DOHH2 (cell line): Measurements from ENCODE around the gene SEC31A.

Source experiments
- EZH2phosphoT487 ChIP-seq: fragments of 200-600 bp; sonication (generic); IDR thresholded peaks from 2 replicates; pipeline ENCODE4 v1.6.1; 2017; ENCODE audit warnings: borderline replicate concordance, mild to moderate bottlenecking, antibody characterized with exemption, low read length, moderate library complexity, mixed read lengths
- TF ChIP-seq, protein P1 (sequence below): fragments of 200-600 bp; sonication (generic); IDR thresholded peaks from one replicate; pipeline ENCODE4 v1.5.1; 2014; ENCODE audit warnings: antibody characterized with exemption, mild to moderate bottlenecking, low read depth, low read length; ENCODE audit not compliant: poor library complexity, severe bottlenecking

DNA sequence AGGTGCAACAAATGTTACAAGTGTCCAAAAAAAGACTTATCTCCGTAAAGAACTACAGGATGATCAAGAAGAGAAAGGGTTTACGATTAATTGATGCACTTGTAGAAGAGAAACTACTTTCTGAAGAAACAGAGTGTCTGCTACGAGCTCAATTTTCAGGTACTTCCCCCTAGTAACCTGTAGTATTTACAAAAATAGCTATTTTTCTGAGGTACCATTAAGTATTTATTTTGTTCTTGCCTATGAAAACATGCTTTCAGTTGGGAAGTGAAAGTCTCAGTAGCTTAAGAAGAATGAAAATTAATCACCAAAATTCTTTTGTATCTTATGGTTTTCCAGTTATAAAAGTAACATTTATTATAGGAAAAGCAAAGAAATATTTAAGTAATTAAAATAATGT lies 15.5 kb upstream of the SEC31A start:
- TF ChIP-seq, protein P1, sequence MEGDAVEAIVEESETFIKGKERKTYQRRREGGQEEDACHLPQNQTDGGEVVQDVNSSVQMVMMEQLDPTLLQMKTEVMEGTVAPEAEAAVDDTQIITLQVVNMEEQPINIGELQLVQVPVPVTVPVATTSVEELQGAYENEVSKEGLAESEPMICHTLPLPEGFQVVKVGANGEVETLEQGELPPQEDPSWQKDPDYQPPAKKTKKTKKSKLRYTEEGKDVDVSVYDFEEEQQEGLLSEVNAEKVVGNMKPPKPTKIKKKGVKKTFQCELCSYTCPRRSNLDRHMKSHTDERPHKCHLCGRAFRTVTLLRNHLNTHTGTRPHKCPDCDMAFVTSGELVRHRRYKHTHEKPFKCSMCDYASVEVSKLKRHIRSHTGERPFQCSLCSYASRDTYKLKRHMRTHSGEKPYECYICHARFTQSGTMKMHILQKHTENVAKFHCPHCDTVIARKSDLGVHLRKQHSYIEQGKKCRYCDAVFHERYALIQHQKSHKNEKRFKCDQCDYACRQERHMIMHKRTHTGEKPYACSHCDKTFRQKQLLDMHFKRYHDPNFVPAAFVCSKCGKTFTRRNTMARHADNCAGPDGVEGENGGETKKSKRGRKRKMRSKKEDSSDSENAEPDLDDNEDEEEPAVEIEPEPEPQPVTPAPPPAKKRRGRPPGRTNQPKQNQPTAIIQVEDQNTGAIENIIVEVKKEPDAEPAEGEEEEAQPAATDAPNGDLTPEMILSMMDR, result no peak
- no peak for TF ChIP-seq EZH2phosphoT487
